Measurements from ENCODE around the gene GADD45B.

Gene GADD45B

GRCh38 chr19:2444251-2445002 lies 31.5 kb upstream of the GADD45B start:
- Histone ChIP-seq H4K20me1 (ENCODE audit: low read depth, low read length) (peaks cover 7% of the 10 kb centered on the region), H3K27me3 (ENCODE audit: low read length) (no peaks in the 10 kb centered on the region), H3F3A (ENCODE audit: insufficient read depth) (no peaks in the 10 kb centered on the region), H3K27ac (ENCODE audit: low read depth, low read length) (no peak overlapping the region), H3K79me2 (ENCODE audit: insufficient read depth, low read length) (peaks cover 82% of the 10 kb centered on the region), H3K4me2 (ENCODE audit: low read depth, low read length, poor library complexity, severe bottlenecking) (no peak overlapping the region), H3K9me2 (replicated peaks; ENCODE audit: insufficient read depth, low read length) (no peaks in the 10 kb centered on the region), H3K36me3 (ENCODE audit: low read length) (0 out of 2 replicates have a peak, but pooled peaks cover 3% of the 10 kb centered on the region), H3K9ac (ENCODE audit: low read length) (no peak overlapping the region), H2AFZ (ENCODE audit: low read depth, low read length, severe bottlenecking) (no peak overlapping the region), H3K4me3 (ENCODE audit: insufficient read depth, low read length, poor library complexity, severe bottlenecking) (no peak overlapping the region), H3K9me3 (ENCODE audit: insufficient read depth, low read length) (no peaks in the 10 kb centered on the region)
- no peak for TF ChIP-seq EZH2phosphoT487 (conservative IDR thresholded peaks at IDR 0.05; ENCODE audit: low read length)
- TF ChIP-seq CTCF (IDR thresholded peaks at IDR 0.05; ENCODE audit: insufficient read depth, low read length, poor library complexity, severe bottlenecking) = no peak

GRCh38 chr19:2446381-2446780 lies 29.5 kb upstream of the GADD45B start:
- Histone ChIP-seq H3K4me3 (ENCODE audit: insufficient read depth, low read length, poor library complexity, severe bottlenecking) (no peak overlapping the region), H3K36me3 (ENCODE audit: low read length) (0 out of 2 replicates have a peak, but pooled peaks cover 3% of the 10 kb centered on the region), H3K9me3 (ENCODE audit: insufficient read depth, low read length) (no peaks in the 10 kb centered on the region), H3K27me3 (ENCODE audit: low read length) (no peaks in the 10 kb centered on the region), H3F3A (ENCODE audit: insufficient read depth) (0 out of 2 replicates have a peak, but pooled peaks cover 4% of the 10 kb centered on the region), H4K20me1 (ENCODE audit: low read depth, low read length) (peaks cover 4% of the 10 kb centered on the region), H3K9ac (ENCODE audit: low read length) (no peak overlapping the region), H3K4me2 (ENCODE audit: low read depth, low read length, poor library complexity, severe bottlenecking) (peak overlapping the region; percentile 26), H2AFZ (ENCODE audit: low read depth, low read length, severe bottlenecking) (no peak overlapping the region), H3K79me2 (ENCODE audit: insufficient read depth, low read length) (peaks cover 85% of the 10 kb centered on the region), H3K9me2 (replicated peaks; ENCODE audit: insufficient read depth, low read length) (no peaks in the 10 kb centered on the region), H3K27ac (ENCODE audit: low read depth, low read length) (peak overlapping the region; percentile 72)
- no peak for TF ChIP-seq CTCF (IDR thresholded peaks at IDR 0.05; ENCODE audit: insufficient read depth, low read length, poor library complexity, severe bottlenecking)

GRCh38 chr19:2449019-2449418 lies 26.9 kb upstream of the GADD45B start:
- no peak overlapping the region for H3K27ac ChIP-seq (ENCODE audit: low read depth, low read length)

More at GRCh38 chr19:2449019-2449418, 26.9 kb upstream of the GADD45B start:
- Histone ChIP-seq H3K9me3 (ENCODE audit: insufficient read depth, low read length) (no peaks in the 10 kb centered on the region), H3K79me2 (ENCODE audit: insufficient read depth, low read length) (peaks cover 85% of the 10 kb centered on the region), H3K27me3 (ENCODE audit: low read length) (no peaks in the 10 kb centered on the region), H4K20me1 (ENCODE audit: low read depth, low read length) (peaks cover 4% of the 10 kb centered on the region), H3K36me3 (ENCODE audit: low read length) (no peaks in the 10 kb centered on the region), H3F3A (ENCODE audit: insufficient read depth) (0 out of 2 replicates have a peak, but pooled peaks cover 4% of the 10 kb centered on the region), H3K4me3 (ENCODE audit: insufficient read depth, low read length, poor library complexity, severe bottlenecking) (no peak overlapping the region), H2AFZ (ENCODE audit: low read depth, low read length, severe bottlenecking) (no peak overlapping the region), H3K4me2 (ENCODE audit: low read depth, low read length, poor library complexity, severe bottlenecking) (no peak overlapping the region), H3K9me2 (replicated peaks; ENCODE audit: insufficient read depth, low read length) (no peaks in the 10 kb centered on the region), H3K9ac (ENCODE audit: low read length) (no peak overlapping the region)
- TF ChIP-seq CTCF (IDR thresholded peaks at IDR 0.05; ENCODE audit: insufficient read depth, low read length, poor library complexity, severe bottlenecking) (no peak), EZH2phosphoT487 (conservative IDR thresholded peaks at IDR 0.05; ENCODE audit: low read length) (no peak)
